Stimulated activated CD8-positive, alpha-beta memory T cell treated with anti-CD3 and anti-CD28 coated beads, Interleukin-12 subunit alpha, Interleukin-12 subunit beta, amount 100 ng/mL, for 1 hour (primary cell): ENCODE data around the gene KIRREL3.

Experiments used
- DNase-seq: peaks from one replicate; pipeline ENCODE4 v3.0.0-alpha.2; 2020; ENCODE audit warnings: low read depth

KIRREL3 gene

GRCh38 chr11:126782810-126783209, 217.8 kb downstream of the KIRREL3 start:
- DNase-seq, result no peak

- DNase-seq, result no peak
Observed at GRCh38 chr11:126781942-126782341, 218.6 kb downstream of the KIRREL3 start.

GRCh38 chr11:126776119-126776518, 224.5 kb downstream of the KIRREL3 start:
- no peak for DNase-seq

GRCh38 chr11:126772267-126772666, 228.3 kb downstream of the KIRREL3 start:
- DNase-seq, result no peak

GRCh38 chr11:126768702-126769101, 231.9 kb downstream of the KIRREL3 start:
- DNase-seq, result no peak

GRCh38 chr11:126766440-126766839, 234.1 kb downstream of the KIRREL3 start:
- DNase-seq, result no peak

GRCh38 chr11:126765196-126765595, 235.4 kb downstream of the KIRREL3 start:
- DNase-seq, result no peak

GRCh38 chr11:126764231-126764630, 236.3 kb downstream of the KIRREL3 start:
- DNase-seq, result no peak

- no peak for DNase-seq
Observed at GRCh38 chr11:126756855-126757254, 243.7 kb downstream of the KIRREL3 start.

- no peak for DNase-seq
Observed at GRCh38 chr11:126756421-126756820, 244.1 kb downstream of the KIRREL3 start.

- no peak for DNase-seq
Observed at GRCh38 chr11:126755526-126755925, 245.0 kb downstream of the KIRREL3 start.

GRCh38 chr11:126754591-126755426, 245.8 kb downstream of the KIRREL3 start:
- DNase-seq, result no peak

GRCh38 chr11:126753990-126754389, 246.6 kb downstream of the KIRREL3 start:
- DNase-seq, result no peak

GRCh38 chr11:126751242-126751641, 249.3 kb downstream of the KIRREL3 start:
- DNase-seq, result no peak

GRCh38 chr11:126748793-126749192, 251.8 kb downstream of the KIRREL3 start:
- DNase-seq, result no peak

GRCh38 chr11:126748100-126748791, 252.3 kb downstream of the KIRREL3 start:
- no peak for DNase-seq

GRCh38 chr11:126747315-126747714, 253.3 kb downstream of the KIRREL3 start:
- no peak for DNase-seq

- DNase-seq, result no peak
Observed at GRCh38 chr11:126746443-126746842, 254.1 kb downstream of the KIRREL3 start.

- DNase-seq, result no peak
Observed at GRCh38 chr11:126744699-126745098, 255.9 kb downstream of the KIRREL3 start.

- DNase-seq, result no peak
Observed at GRCh38 chr11:126743628-126744027, 256.9 kb downstream of the KIRREL3 start.

GRCh38 chr11:126742582-126742981, 258.0 kb downstream of the KIRREL3 start:
- DNase-seq, result no peak

GRCh38 chr11:126740846-126741245, 259.7 kb downstream of the KIRREL3 start:
- DNase-seq, result no peak

GRCh38 chr11:126739499-126740145, 260.9 kb downstream of the KIRREL3 start:
- DNase-seq, result no peak
